ENCODE data around the gene IER3IP1.

Gene IER3IP1

GRCh38 chr18:47121146-47121545 lies 55.0 kb downstream of the IER3IP1 start:
- H3K9me3 ChIP-seq (ENCODE audit: insufficient read depth, low read depth, low read length): no peaks in the 10 kb centered on the region
- no peaks in the 10 kb centered on the region for H3K9me2 ChIP-seq (replicated peaks; ENCODE audit: low read depth, low read length)
- H4K20me1 ChIP-seq (ENCODE audit: insufficient read depth, low read length, poor library complexity, severe bottlenecking): no peaks in the 10 kb centered on the region
- no peak overlapping the region for H3K9ac ChIP-seq (ENCODE audit: low read depth, low read length, poor library complexity, severe bottlenecking)
- no peak overlapping the region for H3K4me2 ChIP-seq (ENCODE audit: low read depth, low read length, poor library complexity, severe bottlenecking)
- no peaks in the 10 kb centered on the region for H3K79me2 ChIP-seq (ENCODE audit: insufficient read depth, low read length)
- H2AFZ ChIP-seq (ENCODE audit: low read length): no peak overlapping the region
- H3F3A ChIP-seq (ENCODE audit: low read depth): no peaks in the 10 kb centered on the region
- no peak for TF ChIP-seq EZH2phosphoT487 (IDR thresholded peaks at IDR 0.05; ENCODE audit: borderline replicate concordance)
- TF ChIP-seq CTCF (conservative IDR thresholded peaks at IDR 0.05; ENCODE audit: low read length): no peak
- H3K4me1 ChIP-seq (ENCODE audit: insufficient read depth, low read length, poor library complexity, severe bottlenecking): no peaks in the 10 kb centered on the region
- H3K4me3 ChIP-seq (ENCODE audit: low read length, poor library complexity, severe bottlenecking): no peak overlapping the region
- H3K36me3 ChIP-seq (ENCODE audit: insufficient read depth, low read length): peaks cover 5% of the 10 kb centered on the region; the same call in 1 of the 2 replicates
- H3K27me3 ChIP-seq (ENCODE audit: insufficient read depth, low read length, poor library complexity, severe bottlenecking): no peaks in the 10 kb centered on the region

- no peaks in the 10 kb centered on the region for H3K9me3 ChIP-seq (ENCODE audit: insufficient read depth, low read depth, low read length)
- TF ChIP-seq EZH2phosphoT487 (IDR thresholded peaks at IDR 0.05; ENCODE audit: borderline replicate concordance) (no peak), CTCF (conservative IDR thresholded peaks at IDR 0.05; ENCODE audit: low read length) (no peak)
- no peak overlapping the region for H3K4me2 ChIP-seq (ENCODE audit: low read depth, low read length, poor library complexity, severe bottlenecking)
- peaks cover 5% of the 10 kb centered on the region; the same call in 1 of the 2 replicates for H3K36me3 ChIP-seq (ENCODE audit: insufficient read depth, low read length)
- H3K79me2 ChIP-seq (ENCODE audit: insufficient read depth, low read length): no peaks in the 10 kb centered on the region
- no peak overlapping the region for H2AFZ ChIP-seq (ENCODE audit: low read length)
- no peaks in the 10 kb centered on the region for H3F3A ChIP-seq (ENCODE audit: low read depth)
- no peaks in the 10 kb centered on the region for H3K27me3 ChIP-seq (ENCODE audit: insufficient read depth, low read length, poor library complexity, severe bottlenecking)
- H3K9me2 ChIP-seq (replicated peaks; ENCODE audit: low read depth, low read length): no peaks in the 10 kb centered on the region
- no peak overlapping the region for H3K9ac ChIP-seq (ENCODE audit: low read depth, low read length, poor library complexity, severe bottlenecking)
- H3K4me1 ChIP-seq (ENCODE audit: insufficient read depth, low read length, poor library complexity, severe bottlenecking): no peaks in the 10 kb centered on the region
- H3K4me3 ChIP-seq (ENCODE audit: low read length, poor library complexity, severe bottlenecking): no peak overlapping the region
- H4K20me1 ChIP-seq (ENCODE audit: insufficient read depth, low read length, poor library complexity, severe bottlenecking): no peaks in the 10 kb centered on the region
Observed at GRCh38 chr18:47120428-47120827, 55.7 kb downstream of the IER3IP1 start.

- Histone ChIP-seq H3F3A (ENCODE audit: low read depth) (no peaks in the 10 kb centered on the region), H3K36me3 (ENCODE audit: insufficient read depth, low read length) (peaks cover 5% of the 10 kb centered on the region; the same call in 1 of the 2 replicates), H4K20me1 (ENCODE audit: insufficient read depth, low read length, poor library complexity, severe bottlenecking) (no peaks in the 10 kb centered on the region), H3K4me1 (ENCODE audit: insufficient read depth, low read length, poor library complexity, severe bottlenecking) (no peaks in the 10 kb centered on the region), H3K9ac (ENCODE audit: low read depth, low read length, poor library complexity, severe bottlenecking) (no peak overlapping the region), H3K27me3 (ENCODE audit: insufficient read depth, low read length, poor library complexity, severe bottlenecking) (no peaks in the 10 kb centered on the region), H3K4me2 (ENCODE audit: low read depth, low read length, poor library complexity, severe bottlenecking) (no peak overlapping the region), H3K9me3 (ENCODE audit: insufficient read depth, low read depth, low read length) (no peaks in the 10 kb centered on the region), H3K4me3 (ENCODE audit: low read length, poor library complexity, severe bottlenecking) (no peak overlapping the region), H2AFZ (ENCODE audit: low read length) (no peak overlapping the region), H3K9me2 (replicated peaks; ENCODE audit: low read depth, low read length) (no peaks in the 10 kb centered on the region), H3K79me2 (ENCODE audit: insufficient read depth, low read length) (no peaks in the 10 kb centered on the region)
- no peak for TF ChIP-seq EZH2phosphoT487 (IDR thresholded peaks at IDR 0.05; ENCODE audit: borderline replicate concordance)
- no peak for TF ChIP-seq CTCF (conservative IDR thresholded peaks at IDR 0.05; ENCODE audit: low read length)
Observed at GRCh38 chr18:47118981-47119380, 57.2 kb downstream of the IER3IP1 start.

All from Loucy (cell line).